NCI-H2171 (cell line): ENCODE data around the gene GREB1L.

Experiments
- DNase-seq: peaks from one replicate; lab custom pipeline; 2025; lab: John Stamatoyannopoulos, UW

GREB1L gene

GRCh38 chr18:21489119-21489750 is 247.2 kb downstream of the GREB1L start:
- no peak for DNase-seq

- no peak for DNase-seq
Observed at GRCh38 chr18:21489919-21490495, 248.0 kb downstream of the GREB1L start.

- no peak for DNase-seq
Observed at GRCh38 chr18:21490748-21491147, 248.7 kb downstream of the GREB1L start.

- DNase-seq: no peak
Observed at GRCh38 chr18:21496277-21496835, 254.3 kb downstream of the GREB1L start.

GRCh38 chr18:21499997-21500396 is 258.0 kb downstream of the GREB1L start:
- DNase-seq: no peak

DNA sequence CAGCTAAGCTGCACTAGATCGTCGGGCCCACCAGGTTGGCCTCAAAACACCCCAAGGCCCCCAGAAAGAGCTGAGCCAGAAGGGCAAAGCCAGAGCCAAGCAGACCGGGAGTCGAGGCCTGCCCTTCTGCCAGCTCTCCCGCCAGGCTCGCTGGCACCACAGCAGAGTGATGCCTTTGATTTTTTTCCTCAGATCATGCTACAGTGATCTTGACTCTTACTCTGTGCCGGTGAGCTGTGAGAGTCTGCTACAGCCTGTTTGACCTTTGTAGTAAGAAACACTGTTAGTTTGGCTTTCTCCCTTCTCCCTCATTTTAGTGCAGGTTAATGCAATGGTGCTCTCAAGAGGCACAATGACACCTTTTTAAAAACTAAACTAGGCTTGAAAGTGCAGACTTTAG is 260.6 kb downstream of the GREB1L start:
- DNase-seq: no peak

- DNase-seq: no peak
Observed at GRCh38 chr18:21507913-21508701, 266.1 kb downstream of the GREB1L start.

- no peak for DNase-seq
Observed at GRCh38 chr18:21509062-21509461, 267.0 kb downstream of the GREB1L start.

GRCh38 chr18:21513292-21513691 is 271.3 kb downstream of the GREB1L start:
- no peak for DNase-seq

DNA sequence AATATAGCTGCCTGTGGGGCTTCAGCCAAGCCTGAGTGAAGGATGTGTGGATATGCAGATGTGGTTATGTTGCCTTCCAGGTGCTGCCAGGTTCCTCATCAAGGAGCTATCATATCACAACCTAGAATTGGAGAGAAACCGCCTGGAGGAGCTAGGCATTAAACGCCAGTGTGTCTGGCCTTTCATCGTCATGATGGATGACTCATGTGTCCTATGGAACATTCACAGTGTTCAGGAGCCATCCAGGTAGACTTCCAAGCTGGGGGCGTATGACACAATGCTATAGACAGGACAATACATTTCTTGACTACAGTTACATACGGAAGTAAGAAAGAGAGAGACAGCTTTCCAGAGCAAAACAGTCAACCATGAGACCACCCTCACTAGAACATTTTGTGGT is 271.7 kb downstream of the GREB1L start:
- DNase-seq: no peak

DNA sequence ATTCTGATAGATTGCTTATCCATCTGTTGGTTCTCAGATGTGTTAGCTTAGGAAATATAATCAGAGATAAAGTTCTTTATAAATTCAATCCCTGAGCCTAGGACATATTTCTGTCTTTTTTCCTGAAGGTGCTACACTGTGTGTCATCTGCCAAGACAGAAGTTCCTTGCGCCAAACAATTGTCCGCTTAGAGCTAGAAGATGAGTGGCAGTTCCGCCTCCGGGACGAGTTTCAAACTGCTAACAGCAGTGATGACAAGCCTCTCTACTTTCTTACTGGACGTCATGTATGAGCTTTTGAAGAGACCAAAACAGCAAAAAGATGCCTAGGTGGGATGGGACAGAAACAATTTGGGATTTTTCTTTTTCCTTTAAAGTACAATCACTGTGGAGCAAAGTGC is 280.5 kb downstream of the GREB1L start:
- no peak for DNase-seq

DNA sequence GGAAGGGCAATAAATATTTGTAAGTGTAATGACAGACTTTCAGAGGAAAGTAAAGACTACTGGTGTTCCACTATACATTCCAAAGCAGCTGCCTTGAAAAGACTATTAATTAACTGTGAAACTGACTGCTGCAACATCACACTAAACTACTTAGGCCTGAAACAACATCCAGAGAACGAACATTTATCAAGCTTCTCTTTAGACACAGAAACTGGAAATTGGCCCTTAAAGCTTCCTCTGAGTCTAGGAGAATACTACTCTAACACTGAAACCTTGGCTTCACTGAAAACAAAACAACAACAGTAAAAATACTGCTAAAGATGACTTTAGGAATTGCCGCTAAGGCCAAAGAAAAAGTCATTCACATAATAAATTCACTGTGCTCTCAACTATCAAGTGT is 283.9 kb downstream of the GREB1L start:
- DNase-seq: no peak

GRCh38 chr18:21526463-21526862 is 284.4 kb downstream of the GREB1L start:
- no peak for DNase-seq

DNA sequence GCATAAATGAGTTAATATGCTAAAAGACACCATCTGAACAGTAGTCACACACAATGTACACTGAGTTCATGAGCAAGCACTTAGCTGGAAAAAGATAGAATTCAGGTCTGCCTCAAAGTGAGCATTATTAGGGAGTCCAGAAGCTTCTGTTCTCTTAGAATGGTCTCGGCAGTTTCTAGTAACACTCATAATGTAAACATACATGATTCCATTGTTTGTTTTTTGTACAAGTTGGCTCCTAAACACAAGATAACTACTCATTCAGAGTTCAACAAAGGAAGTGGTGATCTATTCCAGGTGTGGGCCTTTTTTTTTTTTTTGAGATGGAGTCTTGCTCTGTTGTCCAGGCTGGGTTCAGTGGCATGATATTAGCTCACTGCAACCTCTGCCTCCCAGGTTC is 292.3 kb downstream of the GREB1L start:
- DNase-seq: no peak

DNA sequence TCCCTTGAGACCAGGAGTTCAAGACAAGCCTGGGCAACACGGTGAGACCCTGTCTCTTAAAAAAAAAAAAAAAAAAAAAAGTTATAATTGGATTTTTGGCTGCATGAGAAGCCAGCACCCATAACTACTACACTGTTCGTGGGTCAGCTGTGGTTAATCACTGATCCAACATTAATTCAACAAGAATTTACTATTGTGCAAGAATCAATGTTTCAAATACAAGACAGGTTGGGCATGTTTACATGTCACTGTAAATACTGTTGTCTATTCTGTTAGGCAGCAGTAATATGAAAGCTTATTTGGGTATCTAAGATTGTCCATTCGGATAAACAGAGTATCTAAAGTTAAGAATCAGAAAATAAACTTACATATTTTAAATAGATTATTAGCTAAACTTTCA is 296.2 kb downstream of the GREB1L start:
- no peak for DNase-seq

GRCh38 chr18:21546423-21546822 is 304.4 kb downstream of the GREB1L start:
- DNase-seq: no peak

DNA sequence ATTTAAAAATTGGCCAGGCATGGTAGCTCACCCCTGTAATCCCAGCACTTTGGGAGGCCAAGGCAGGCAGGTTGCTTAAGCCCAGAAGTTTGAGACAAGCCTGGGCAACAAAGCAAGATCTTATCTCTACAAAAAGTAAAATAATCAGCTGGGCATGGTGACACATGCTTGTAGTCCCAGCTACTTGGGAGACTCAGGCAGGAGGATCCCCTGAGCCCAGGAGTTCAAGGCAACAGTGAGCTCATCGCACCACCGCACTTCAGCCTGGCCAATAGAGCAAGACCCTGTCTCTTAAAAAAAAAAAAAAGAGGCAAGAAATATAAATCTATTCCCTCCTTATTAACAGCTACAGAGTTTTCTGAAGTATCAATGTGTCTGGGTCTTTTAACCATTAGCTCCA is 306.6 kb downstream of the GREB1L start:
- no peak for DNase-seq

DNA sequence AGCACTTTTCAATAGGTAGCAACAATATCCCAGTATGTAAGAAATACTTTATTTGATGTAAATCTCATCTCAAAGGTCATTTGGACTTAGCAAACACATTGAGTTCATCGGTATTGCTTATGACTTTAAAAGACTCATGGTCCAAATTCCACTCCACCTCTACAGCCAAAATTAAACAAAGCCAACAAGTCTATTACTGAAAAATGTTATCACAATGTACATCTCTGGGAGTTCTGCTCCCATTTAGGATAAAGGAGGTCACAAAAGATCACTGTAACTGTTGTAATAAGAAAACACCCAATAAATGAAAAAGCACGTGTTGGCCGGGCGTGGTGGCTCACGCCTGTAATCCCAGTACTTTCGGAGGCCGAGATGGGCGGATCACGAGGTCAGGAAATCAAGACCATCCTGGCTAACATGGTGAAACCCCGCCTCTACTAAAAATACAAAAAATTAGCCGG is 308.5 kb downstream of the GREB1L start:
- DNase-seq: no peak

- no peak for DNase-seq
Observed at GRCh38 chr18:21557607-21558253, 315.7 kb downstream of the GREB1L start.

GRCh38 chr18:21559195-21559594 is 317.2 kb downstream of the GREB1L start:
- no peak for DNase-seq

GRCh38 chr18:21571772-21572171 is 329.7 kb downstream of the GREB1L start:
- no peak for DNase-seq
